Activated T-cell treated with anti-CD3 and anti-CD28 coated beads for 48 hours (primary cell): Measurements from ENCODE around the gene SFT2D3.

ENCODE experiments used
- DNase-seq: peaks from one replicate; pipeline ENCODE4 v3.0.0-alpha.2; 2020; ENCODE audit warnings: low read depth

The SFT2D3 gene

DNA sequence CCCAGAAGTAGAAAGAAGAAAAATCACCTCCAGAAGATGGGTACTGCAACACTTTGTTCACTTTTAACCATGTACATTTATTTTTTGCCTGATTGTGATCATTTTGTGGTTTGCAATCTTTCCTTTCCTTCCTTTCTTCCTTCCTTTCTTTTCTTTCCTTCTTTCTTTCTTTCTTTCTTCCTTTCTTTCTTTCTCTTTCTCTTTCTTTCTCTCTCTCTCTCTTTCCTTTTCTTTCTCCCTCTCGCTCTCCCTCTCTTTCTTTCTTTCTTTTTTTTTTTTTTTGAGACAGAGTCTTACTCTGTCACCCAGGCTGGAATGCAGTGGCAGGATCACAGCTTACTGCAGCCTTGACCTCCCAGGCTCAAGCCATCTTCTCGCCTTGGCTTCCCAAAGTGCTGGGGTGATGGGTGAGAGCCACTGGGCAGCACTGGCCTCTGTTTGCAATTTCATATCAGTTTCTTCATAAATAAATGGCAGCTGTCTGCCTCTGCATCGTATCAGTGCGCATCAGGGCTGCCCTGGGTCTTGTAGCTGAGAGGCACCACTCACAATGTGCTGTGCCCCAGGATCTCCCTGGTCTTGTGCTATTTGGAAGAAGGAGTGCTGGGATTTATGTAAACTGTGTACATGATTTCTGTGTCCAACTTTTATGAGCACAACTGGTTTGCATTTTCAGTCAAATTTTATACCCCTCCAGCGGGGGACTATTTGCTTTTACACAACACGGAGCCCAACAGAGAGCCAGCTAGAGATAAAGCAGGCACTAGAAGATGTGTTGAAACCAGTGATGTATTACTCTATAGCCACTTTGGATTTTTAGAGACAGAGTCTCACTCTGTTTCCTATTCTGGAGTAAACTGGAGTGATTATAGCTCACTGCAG, 19.1 kb upstream of the SFT2D3 start:
- DNase-seq = no peak

DNA sequence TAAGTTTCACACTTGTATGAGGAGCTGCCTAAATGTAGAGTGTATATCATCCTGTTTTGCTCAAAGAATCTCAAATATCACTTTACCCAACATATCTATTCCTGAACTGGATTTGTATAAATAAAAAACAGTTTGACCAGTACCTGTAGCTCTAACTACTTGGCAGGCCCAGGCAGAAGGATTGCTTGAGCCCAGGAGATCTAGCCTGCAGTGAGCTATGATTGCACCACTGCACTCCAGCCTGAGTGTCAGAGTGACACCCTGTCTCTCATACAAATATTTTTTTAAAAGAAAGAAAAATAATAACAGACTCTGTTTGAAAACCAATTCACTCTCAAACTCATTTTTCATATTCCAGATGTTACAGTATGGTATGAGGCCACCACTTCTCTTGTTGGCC, 18.2 kb upstream of the SFT2D3 start:
- no peak for DNase-seq

GRCh38 chr2:127683757-127684156, 17.5 kb upstream of the SFT2D3 start:
- no peak for DNase-seq

- no peak for DNase-seq
Measured at GRCh38 chr2:127685410-127686080, 15.8 kb upstream of the SFT2D3 start.

DNA sequence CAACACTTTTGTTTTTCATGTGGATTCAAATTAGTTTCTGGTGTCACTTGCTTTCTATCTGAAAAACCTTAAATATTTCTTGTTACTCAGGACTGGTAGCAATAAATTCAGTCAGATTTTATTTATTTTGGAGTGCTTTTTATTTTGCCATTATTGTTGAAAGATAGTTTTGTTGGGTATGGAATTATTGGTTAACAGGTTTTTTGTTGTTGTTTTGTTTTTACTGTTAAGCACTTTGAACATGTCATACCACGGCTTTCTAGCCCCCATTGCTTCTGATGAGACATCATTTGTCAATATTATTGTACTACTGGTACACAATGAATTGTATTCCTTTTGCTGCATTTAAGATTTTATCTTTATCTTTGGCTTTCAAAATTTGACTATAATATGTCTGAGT, 12.9 kb upstream of the SFT2D3 start:
- DNase-seq = no peak

- DNase-seq = no peak
Measured at GRCh38 chr2:127690696-127691095, 10.6 kb upstream of the SFT2D3 start.

DNA sequence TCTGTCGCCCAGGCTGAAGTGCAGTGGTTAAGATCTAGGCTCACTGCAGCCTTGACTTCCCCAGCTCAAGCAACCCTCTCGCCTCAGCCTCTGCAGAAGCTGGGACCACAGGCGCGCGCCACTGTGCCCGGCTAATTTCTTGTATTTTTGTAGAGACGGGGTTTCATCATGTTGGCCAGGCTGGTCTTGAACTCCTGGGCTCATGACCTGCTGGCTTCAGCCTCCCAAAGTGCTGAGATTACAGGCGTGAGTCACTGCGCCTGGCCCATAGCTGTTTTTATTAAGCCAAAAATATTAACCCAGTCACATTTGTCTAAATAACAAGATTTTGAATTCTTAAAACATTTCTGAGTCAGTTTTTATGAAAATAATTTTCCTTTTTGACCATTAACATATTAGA, 6.3 kb upstream of the SFT2D3 start:
- no peak for DNase-seq

DNA sequence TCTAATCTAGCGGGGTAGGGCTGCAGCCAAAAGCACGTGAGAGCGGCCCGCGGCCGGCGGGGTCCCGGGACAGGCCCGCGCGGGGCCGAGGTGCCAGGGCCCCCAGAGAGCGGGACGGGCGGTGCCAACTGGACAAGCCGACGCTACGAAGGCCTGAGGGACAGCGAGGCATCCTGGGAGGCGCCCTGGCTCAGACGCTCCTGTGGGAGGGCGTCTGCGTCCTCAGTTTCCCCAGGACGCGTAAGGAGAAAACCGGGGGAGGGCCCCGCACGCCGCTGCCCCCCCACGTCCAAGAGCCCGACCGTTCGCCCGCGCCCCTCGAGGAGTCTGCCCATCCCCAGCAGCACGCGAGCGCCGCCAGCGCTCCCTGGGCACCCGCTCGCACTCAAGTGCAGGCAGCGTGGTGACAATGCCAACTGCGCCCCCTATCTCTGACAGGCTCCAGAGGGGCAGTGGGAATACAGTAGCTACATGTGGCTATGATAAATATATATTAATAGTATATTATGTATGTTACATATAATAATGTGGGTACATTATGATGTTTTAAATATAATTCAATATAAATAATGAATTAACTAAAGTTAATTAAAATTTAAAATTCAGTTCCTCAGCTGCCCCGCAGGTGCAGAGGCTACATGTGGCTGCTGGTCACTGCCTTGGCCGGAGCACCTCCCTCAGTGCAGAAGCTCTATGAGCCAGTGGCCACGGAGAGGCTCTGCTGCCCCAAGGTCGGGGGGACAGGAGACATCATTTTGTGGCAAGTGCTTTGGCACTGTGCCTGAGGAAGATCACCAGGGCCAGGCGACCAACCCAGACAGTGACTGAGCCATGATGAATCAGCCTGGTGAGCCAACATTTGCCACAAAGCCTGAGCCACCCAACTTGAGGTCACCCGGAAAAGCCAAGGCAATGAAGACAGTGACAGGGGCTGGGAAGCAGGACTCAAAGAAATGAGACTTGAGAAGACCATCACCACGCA, 5.5 kb upstream of the SFT2D3 start:
- peak; percentile 45 for DNase-seq

DNA sequence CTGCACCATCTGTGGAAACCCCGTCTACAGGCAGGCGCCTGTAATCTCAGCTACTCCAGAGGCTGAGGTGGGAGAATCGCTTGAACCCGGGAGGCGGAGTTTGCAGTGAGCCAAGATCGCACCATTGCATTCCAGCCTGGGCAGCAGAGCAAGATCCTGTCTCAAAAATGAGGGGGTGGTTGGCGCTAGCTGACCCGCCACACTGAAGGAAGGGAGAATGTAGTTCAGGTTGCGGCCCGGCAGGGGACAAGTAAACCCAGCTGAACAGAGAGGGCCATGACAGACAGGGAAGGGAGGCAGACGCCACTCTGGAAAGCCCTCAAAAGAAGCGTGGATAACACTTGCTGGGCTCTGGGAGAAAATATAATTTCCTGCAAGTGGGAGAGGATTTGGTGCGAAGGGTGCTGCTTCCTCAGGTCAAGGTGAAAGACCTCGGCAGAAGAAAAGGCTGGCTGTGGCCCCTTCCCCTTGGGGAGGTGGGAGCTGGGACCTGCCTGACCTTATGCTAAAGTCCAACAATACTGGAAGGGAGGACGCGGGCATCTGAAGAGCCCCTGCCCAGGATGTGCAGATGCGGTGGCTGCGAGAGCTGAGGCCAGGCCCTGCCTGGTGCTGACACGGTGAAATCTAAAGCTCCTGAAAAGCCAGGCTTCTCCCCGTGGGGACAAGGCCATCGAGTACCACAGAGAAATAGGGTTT, 3.7 kb upstream of the SFT2D3 start:
- no peak for DNase-seq

- no peak for DNase-seq
Measured at GRCh38 chr2:127698553-127699355, 2.5 kb upstream of the SFT2D3 start.

- DNase-seq = peak; percentile 13
Measured at GRCh38 chr2:127700527-127701192, 637 bp upstream of the SFT2D3 start.

DNA sequence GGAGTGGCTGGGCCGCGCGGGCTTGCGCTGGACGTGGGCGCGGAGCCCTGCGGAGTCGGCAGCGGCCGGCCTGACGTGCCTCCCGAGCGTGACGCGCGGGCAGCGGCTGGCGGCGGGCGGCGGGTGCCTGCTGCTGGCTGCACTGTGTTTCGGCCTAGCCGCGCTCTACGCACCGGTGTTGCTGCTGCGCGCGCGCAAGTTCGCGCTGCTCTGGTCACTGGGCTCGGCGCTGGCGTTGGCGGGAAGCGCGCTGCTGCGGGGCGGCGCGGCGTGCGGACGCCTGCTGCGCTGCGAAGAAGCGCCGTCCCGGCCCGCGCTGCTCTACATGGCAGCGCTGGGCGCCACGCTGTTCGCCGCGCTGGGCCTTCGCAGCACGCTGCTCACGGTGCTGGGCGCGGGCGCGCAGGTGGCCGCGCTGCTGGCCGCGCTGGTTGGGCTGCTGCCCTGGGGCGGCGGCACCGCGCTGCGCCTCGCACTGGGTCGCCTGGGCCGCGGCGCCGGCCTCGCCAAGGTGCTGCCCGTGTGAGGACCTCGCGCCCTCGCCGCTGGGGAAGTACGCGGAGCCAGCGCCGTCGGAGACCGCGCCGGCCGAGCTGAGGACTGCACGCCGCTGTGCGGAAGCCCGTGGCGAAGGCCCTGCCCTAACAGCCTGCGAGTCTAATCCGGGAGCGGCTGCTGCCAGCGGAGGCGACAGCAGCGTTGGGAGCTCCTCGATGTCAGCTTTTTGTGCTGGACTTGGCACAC, 526 bp downstream of the SFT2D3 start:
- peak; percentile 76 for DNase-seq

DNA sequence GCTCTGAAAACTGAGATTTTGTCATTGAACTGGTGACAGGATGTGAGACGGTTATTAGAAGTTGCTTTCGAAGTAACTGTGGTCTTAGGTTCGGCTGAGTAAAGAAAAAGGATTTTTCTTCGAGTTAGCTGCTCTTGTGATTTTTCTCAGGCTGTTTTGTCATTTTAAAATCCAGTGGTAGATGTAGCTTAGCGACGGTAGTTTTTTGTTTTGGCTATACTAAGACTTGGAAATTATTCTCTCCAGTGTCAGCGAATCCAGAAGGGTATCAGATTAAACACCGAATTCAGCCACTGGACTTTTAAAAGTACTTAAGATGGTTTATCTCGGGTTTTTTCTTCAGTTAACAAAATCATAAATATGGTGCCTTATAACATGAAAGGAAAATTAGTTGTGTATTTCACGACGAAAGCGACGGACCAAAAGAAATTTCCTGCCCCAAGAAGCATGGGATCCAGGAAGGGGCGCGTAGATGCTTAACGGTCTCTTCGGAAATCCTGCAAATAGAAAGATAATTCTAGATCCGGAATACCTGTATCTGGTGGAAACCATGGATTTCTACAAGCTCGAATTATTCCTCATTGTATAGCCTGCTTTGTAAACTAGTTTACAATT, 1.2 kb downstream of the SFT2D3 start:
- no peak for DNase-seq

DNA sequence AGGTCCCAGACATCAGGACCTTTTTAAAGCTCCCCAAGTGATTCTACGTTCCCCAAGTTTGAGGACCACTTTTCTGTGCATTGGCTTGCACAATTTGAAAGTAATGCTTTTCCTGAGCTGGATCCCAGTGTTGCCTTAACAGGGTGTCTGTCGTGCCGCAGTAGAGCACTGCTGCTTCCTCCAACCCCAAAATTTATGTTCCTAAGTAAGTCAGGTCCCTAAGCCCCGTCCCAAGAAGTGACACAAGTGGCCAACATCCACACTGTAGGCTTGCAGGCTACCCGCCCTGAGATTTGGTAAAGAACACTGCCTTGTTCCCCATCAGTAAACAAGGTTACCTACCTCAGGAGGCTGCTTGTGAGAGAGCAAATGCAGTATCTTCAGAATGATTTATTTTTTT, 2.0 kb downstream of the SFT2D3 start:
- no peak for DNase-seq

- no peak for DNase-seq
Measured at GRCh38 chr2:127704641-127705390, 3.5 kb downstream of the SFT2D3 start.

- DNase-seq = no peak
Measured at GRCh38 chr2:127705391-127706065, 4.2 kb downstream of the SFT2D3 start.

GRCh38 chr2:127706215-127706990, 5.1 kb downstream of the SFT2D3 start:
- no peak for DNase-seq
